IMR-90 (cell line): ENCODE measurements around the gene HOXC12. TPM values are rescaled to one million over a fixed set of nuclear protein-coding genes. Genes with fewer than 3 reads are reported as not detected.

Experiments used
- ATAC-seq: fragments of 200-7000 bp; cut with Tn5 transposase; 2 replicates; pipeline ENCODE4 v1.9.1; 2020; ENCODE audit warnings: low read depth, mild to moderate bottlenecking, moderate library complexity
- BruUV-seq: library from RNA; stranded (reverse); fragments of 400-500 nt; replicated peaks from 2 replicates; lab custom pipeline; 2021; lab: Mats Ljungman, UMichigan
- CTCF ChIA-PET: fragments of 300-600 bp; formaldehyde crosslinking; extraction: SDS; loops from one replicate; lab custom pipeline; 2021; ENCODE audit warnings: antibody characterized with exemption; lab: Yijun Ruan, JAX
- POLR2A ChIA-PET: fragments of 300-600 bp; sonication (Branson Sonifier 250); formaldehyde crosslinking; loops from one replicate; lab custom pipeline; 2022; ENCODE audit warnings: antibody characterized with exemption; ENCODE audit not compliant: unreplicated experiment; lab: Charles Lee
- DNase-seq: peaks from one replicate; pipeline ENCODE4 v3.0.0; 2013
- H2AFZ ChIP-seq: replicated peaks from 2 replicates; pipeline ENCODE3; 2013; ENCODE audit warnings: low read length, mild to moderate bottlenecking; ENCODE audit not compliant: poor library complexity
- H2AK5ac ChIP-seq: 2 replicates; pipeline ENCODE4 v1.6.1; 2013; ENCODE audit warnings: low read depth, low read length, inconsistent platforms
- H2AK9ac ChIP-seq: replicated peaks from 2 replicates; pipeline ENCODE3; 2013; ENCODE audit warnings: mild to moderate bottlenecking, low read depth, low read length, moderate library complexity; ENCODE audit not compliant: poor library complexity
- H2BK120ac ChIP-seq: 2 replicates; pipeline ENCODE4 v1.6.1; 2013; ENCODE audit warnings: low read depth, low read length, inconsistent platforms
- H2BK15ac ChIP-seq: 3 replicates; pipeline ENCODE4 v1.6.1; 2013; ENCODE audit warnings: low read depth, low read length, inconsistent platforms
- H2BK20ac ChIP-seq: 2 replicates; pipeline ENCODE4 v1.6.1; 2013; ENCODE audit warnings: low read depth, mild to moderate bottlenecking, inconsistent platforms, low read length, moderate library complexity
- H2BK5ac ChIP-seq: 2 replicates; pipeline ENCODE4 v1.6.1; 2013; ENCODE audit warnings: mild to moderate bottlenecking, low read depth, low read length, inconsistent platforms; ENCODE audit not compliant: poor library complexity, severe bottlenecking
- H3K14ac ChIP-seq: replicated peaks from 2 replicates; pipeline ENCODE4 v1.6.1; 2013; ENCODE audit warnings: low read depth, low read length, inconsistent platforms
- H3K18ac ChIP-seq: 2 replicates; pipeline ENCODE4 v1.6.1; 2013; ENCODE audit warnings: low read depth, low read length, control low read depth
- H3K23ac ChIP-seq: 2 replicates; pipeline ENCODE4 v1.6.1; 2013; ENCODE audit warnings: low read depth, low read length, inconsistent platforms
- H3K27ac ChIP-seq: 2 replicates; pipeline ENCODE4 v1.5.1; 2013; ENCODE audit warnings: mild to moderate bottlenecking, control low read depth, low read length; ENCODE audit not compliant: insufficient read depth
- H3K27me3 ChIP-seq: 2 replicates; pipeline ENCODE4 v1.6.1; 2013; ENCODE audit warnings: low read length; ENCODE audit not compliant: control insufficient read depth, insufficient read depth
- H3K36me3 ChIP-seq: 2 replicates; pipeline ENCODE4 v1.6.1; 2013; ENCODE audit warnings: low read length, mixed read lengths; ENCODE audit not compliant: control insufficient read depth, insufficient read depth
- H3K4ac ChIP-seq: 2 replicates; pipeline ENCODE4 v1.6.1; 2013; ENCODE audit warnings: low read depth, low read length, inconsistent platforms
- H3K4me1 ChIP-seq: 2 replicates; pipeline ENCODE4 v1.6.1; 2013; ENCODE audit warnings: low read length, mixed read lengths; ENCODE audit not compliant: control insufficient read depth, insufficient read depth
- H3K4me2 ChIP-seq: 2 replicates; pipeline ENCODE4 v1.6.1; 2013; ENCODE audit warnings: low read depth, mild to moderate bottlenecking, control low read depth, low read length, moderate library complexity
- H3K4me3 ChIP-seq: 2 replicates; pipeline ENCODE4 v1.5.1; 2013; ENCODE audit warnings: low read depth, mild to moderate bottlenecking, control low read depth, low read length, moderate library complexity; ENCODE audit not compliant: insufficient read depth
- H3K56ac ChIP-seq: 2 replicates; pipeline ENCODE4 v1.6.1; 2013; ENCODE audit warnings: low read length, inconsistent platforms; ENCODE audit not compliant: insufficient read depth; ENCODE audit errors: extremely low read depth
- H3K79me1 ChIP-seq, 2 experiments: 2 replicates each; pipeline ENCODE4 v1.6.1; 2013; ENCODE audit warnings: low read length in 2 of 2, inconsistent platforms in 1 of 2, low read depth in 1 of 2
- H3K9ac ChIP-seq: 2 replicates; pipeline ENCODE4 v1.6.1; 2013; ENCODE audit warnings: low read depth, low read length, control low read depth
- H3K9me1 ChIP-seq: 2 replicates; pipeline ENCODE4 v1.6.1; 2013; ENCODE audit warnings: low read length, inconsistent platforms; ENCODE audit not compliant: insufficient read depth
- H3K9me3 ChIP-seq: 2 replicates; pipeline ENCODE4 v1.6.1; 2013; ENCODE audit warnings: low read length; ENCODE audit not compliant: control insufficient read depth, insufficient read depth
- H4K20me1 ChIP-seq: 2 replicates; pipeline ENCODE4 v1.6.1; 2013; ENCODE audit warnings: low read length, inconsistent platforms; ENCODE audit not compliant: insufficient read depth
- H4K5ac ChIP-seq: 2 replicates; pipeline ENCODE4 v1.6.1; 2013; ENCODE audit warnings: mild to moderate bottlenecking, low read depth, low read length, control low read depth
- H4K8ac ChIP-seq, 2 experiments: 2 replicates each; pipeline ENCODE4 v1.6.1; 2013; ENCODE audit warnings: low read depth in 2 of 2, low read length in 2 of 2, control low read depth in 1 of 2, inconsistent platforms in 1 of 2
- H4K91ac ChIP-seq: 2 replicates; pipeline ENCODE4 v1.6.1; 2013; ENCODE audit warnings: low read depth, low read length, inconsistent platforms; ENCODE audit not compliant: insufficient read depth
- BHLHE40 ChIP-seq: fragments of 150-350 bp; IDR thresholded peaks from 2 replicates; pipeline ENCODE4 v1.6.1; 2016; ENCODE audit warnings: mild to moderate bottlenecking, low read depth, low read length
- CEBPB ChIP-seq: IDR thresholded peaks from 2 replicates; pipeline ENCODE4 v1.6.1; 2012; ENCODE audit warnings: low read depth, low read length, improper control_type of control experiment
- CHD1 ChIP-seq: IDR thresholded peaks from 2 replicates; pipeline ENCODE4 v1.6.1; 2012; ENCODE audit warnings: low read depth, low read length, improper control_type of control experiment
- FOS ChIP-seq: fragments of 150-350 bp; IDR thresholded peaks from 2 replicates; pipeline ENCODE4 v1.6.1; 2016; ENCODE audit warnings: low read depth, low read length
- MAFK ChIP-seq: IDR thresholded peaks from 2 replicates; pipeline ENCODE4 v1.6.1; 2012; ENCODE audit warnings: low read depth, low read length, improper control_type of control experiment
- MAZ ChIP-seq: IDR thresholded peaks from 2 replicates; pipeline ENCODE4 v1.6.1; 2012; ENCODE audit warnings: low read depth, mild to moderate bottlenecking, low read length, improper control_type of control experiment, moderate library complexity, borderline replicate concordance
- NFE2L2 ChIP-seq: fragments of 150-350 bp; IDR thresholded peaks from 2 replicates; pipeline ENCODE4 v1.6.1; 2016; ENCODE audit warnings: low read depth, mild to moderate bottlenecking, low read length
- POLR2A ChIP-seq: IDR thresholded peaks from 2 replicates; pipeline ENCODE4 v1.6.1; 2012; ENCODE audit warnings: mild to moderate bottlenecking, low read depth, low read length
- RAD21 ChIP-seq: IDR thresholded peaks from 2 replicates; pipeline ENCODE4 v1.6.1; 2012; ENCODE audit warnings: low read length, improper control_type of control experiment
- RFX5 ChIP-seq: IDR thresholded peaks from 2 replicates; pipeline ENCODE4 v1.8.0; 2012; ENCODE audit warnings: low read depth, mild to moderate bottlenecking, low read length, moderate library complexity
- SMC3 ChIP-seq: fragments of 150-350 bp; IDR thresholded peaks from 2 replicates; pipeline ENCODE4 v1.6.1; 2016; ENCODE audit warnings: low read depth, mild to moderate bottlenecking, antibody characterized with exemption, low read length, moderate library complexity
- WGBS, 2 experiments: methylation state at CpG; one replicate each; pipeline versions ENCODE4 v1.1.5 to v1.1.7; 2013; ENCODE audit warnings: missing lambda C conversion rate in 2 of 2; ENCODE audit not compliant: insufficient read length in 1 of 2; ENCODE audit errors: extremely low coverage in 2 of 2; 5-methylcytosine and 5-hydroxymethylcytosine counted together
- dilution Hi-C: fragments of 300-500 bp; cut with HindIII; formaldehyde crosslinking; loops from one replicate; pipeline ENCODE4 v1.14.3; 2018; ENCODE audit warnings: low sequenced_read_pairs; ENCODE audit not compliant: unreplicated experiment
- in situ Hi-C: fragments of 300-500 bp; cut with MboI; formaldehyde crosslinking; loops from 3 replicates; pipeline ENCODE4 v1.14.3; 2019; ENCODE audit warnings: low sequenced_read_pairs, inconsistent platforms, mixed read lengths
- intact Hi-C: fragments of 100-400 bp; cut with micrococcal nuclease; formaldehyde crosslinking; loops from 2 replicates; pipeline ENCODE4 v1.10.0; 2022
- polyA plus RNA-seq, 3 experiments: library from polyadenylated mRNA; depleted of rRNA; stranded (reverse); fragments of >200 nt; gene quantifications; 2 replicates each; pipeline ENCODE4 v1.2.3, GENCODE V29; 2012; ENCODE audit warnings: low replicate concordance in 1 of 3
- total RNA-seq: library from RNA; depleted of rRNA; stranded (reverse); fragments of >200 nt; gene quantifications from 2 replicates; pipeline ENCODE4 v1.2.3, GENCODE V29; 2012
- TF ChIP-seq, protein P1 (sequence below): fragments of 150-350 bp; IDR thresholded peaks from 2 replicates; pipeline ENCODE4 v1.6.1; 2017; ENCODE audit warnings: mild to moderate bottlenecking, antibody characterized with exemption, low read length, low read depth
- TF ChIP-seq, protein P2 (sequence below): conservative IDR thresholded peaks from 2 replicates; pipeline ENCODE4 v1.5.1; 2012; ENCODE audit warnings: mild to moderate bottlenecking, low read depth, low read length, improper control_type of control experiment
- TF ChIP-seq, protein P3 (sequence below): fragments of 150-350 bp; IDR thresholded peaks from 2 replicates; pipeline ENCODE4 v1.6.1; 2016; ENCODE audit warnings: low read depth, mild to moderate bottlenecking, low read length, moderate library complexity, borderline replicate concordance

The HOXC12 gene
- total and polyA plus RNA-seq, 2 of the 4 experiments (the other 2 are of a cell fraction) = not detected

DNA sequence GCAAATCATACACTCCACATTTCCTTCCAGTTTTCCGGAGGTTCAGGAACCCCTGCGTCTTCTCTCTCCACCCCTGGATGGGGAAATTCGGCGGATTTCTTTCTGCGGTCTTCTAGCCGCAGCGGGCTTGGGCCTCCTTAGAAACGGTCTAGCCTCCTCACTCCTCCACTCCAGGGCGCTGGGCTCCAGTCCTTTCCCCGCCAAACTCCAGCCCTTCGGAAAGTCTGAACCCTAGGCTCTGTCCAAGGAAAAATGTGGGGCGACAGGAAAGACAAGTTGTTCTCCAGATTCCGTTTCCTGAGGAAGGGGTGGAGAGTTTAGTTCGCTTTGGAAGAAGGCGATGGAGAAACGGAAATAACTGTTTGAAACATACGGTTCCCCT lies 28.9 kb downstream of the HOXC12 start:
- no peaks in the 10 kb centered on the region for H3K79me1 ChIP-seq
- H3K9me3 ChIP-seq = peaks cover 6% of the 10 kb centered on the region
- POLR2A ChIA-PET = no interaction called here
- H3K23ac ChIP-seq = no peak overlapping the region
- no peak overlapping the region for H2BK15ac ChIP-seq
- no peak overlapping the region for H3K14ac ChIP-seq
- DNase-seq (no peak), ATAC-seq (no peak)
- H2AK5ac ChIP-seq = no peak overlapping the region
- no peaks in the 10 kb centered on the region for H3K36me3 ChIP-seq
- H4K5ac ChIP-seq = no peak overlapping the region
- in situ Hi-C loops = no loop called here
- H3K4me1 ChIP-seq = no peaks in the 10 kb centered on the region
- no peak overlapping the region for H3K56ac ChIP-seq
- no peaks in the 10 kb centered on the region for H4K20me1 ChIP-seq
- H2AFZ ChIP-seq = no peak overlapping the region
- H3K27ac ChIP-seq = no peak overlapping the region
- no peaks in the 10 kb centered on the region for H3K9me1 ChIP-seq
- no peak overlapping the region for H3K4me3 ChIP-seq
- no peak overlapping the region for H3K4ac ChIP-seq
- no peak overlapping the region for H3K4me2 ChIP-seq
- no peak overlapping the region for H2BK120ac ChIP-seq
- 0% methylated on average over 2 of the region's 17 CpGs; no CpG with 5 or more reads in 1 of the 2 experiments for WGBS, 2 experiments
- H3K9ac ChIP-seq = no peak overlapping the region
- H2AK9ac ChIP-seq = no peak overlapping the region
- dilution Hi-C loops = no loop called here
- intact Hi-C loops = no loop called here
- H4K8ac ChIP-seq = no peak overlapping the region
- TF ChIP-seq, protein P1, sequence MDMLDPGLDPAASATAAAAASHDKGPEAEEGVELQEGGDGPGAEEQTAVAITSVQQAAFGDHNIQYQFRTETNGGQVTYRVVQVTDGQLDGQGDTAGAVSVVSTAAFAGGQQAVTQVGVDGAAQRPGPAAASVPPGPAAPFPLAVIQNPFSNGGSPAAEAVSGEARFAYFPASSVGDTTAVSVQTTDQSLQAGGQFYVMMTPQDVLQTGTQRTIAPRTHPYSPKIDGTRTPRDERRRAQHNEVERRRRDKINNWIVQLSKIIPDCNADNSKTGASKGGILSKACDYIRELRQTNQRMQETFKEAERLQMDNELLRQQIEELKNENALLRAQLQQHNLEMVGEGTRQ = no peak
- TF ChIP-seq FOS = no peak
- no peak for TF ChIP-seq RFX5
- no peak for TF ChIP-seq MAZ
- no peak for TF ChIP-seq SMC3
- TF ChIP-seq CEBPB = no peak
- no peak for TF ChIP-seq BHLHE40
- TF ChIP-seq NFE2L2 = no peak
- TF ChIP-seq MAFK = no peak
- no peak for TF ChIP-seq RAD21
- TF ChIP-seq, protein P2, sequence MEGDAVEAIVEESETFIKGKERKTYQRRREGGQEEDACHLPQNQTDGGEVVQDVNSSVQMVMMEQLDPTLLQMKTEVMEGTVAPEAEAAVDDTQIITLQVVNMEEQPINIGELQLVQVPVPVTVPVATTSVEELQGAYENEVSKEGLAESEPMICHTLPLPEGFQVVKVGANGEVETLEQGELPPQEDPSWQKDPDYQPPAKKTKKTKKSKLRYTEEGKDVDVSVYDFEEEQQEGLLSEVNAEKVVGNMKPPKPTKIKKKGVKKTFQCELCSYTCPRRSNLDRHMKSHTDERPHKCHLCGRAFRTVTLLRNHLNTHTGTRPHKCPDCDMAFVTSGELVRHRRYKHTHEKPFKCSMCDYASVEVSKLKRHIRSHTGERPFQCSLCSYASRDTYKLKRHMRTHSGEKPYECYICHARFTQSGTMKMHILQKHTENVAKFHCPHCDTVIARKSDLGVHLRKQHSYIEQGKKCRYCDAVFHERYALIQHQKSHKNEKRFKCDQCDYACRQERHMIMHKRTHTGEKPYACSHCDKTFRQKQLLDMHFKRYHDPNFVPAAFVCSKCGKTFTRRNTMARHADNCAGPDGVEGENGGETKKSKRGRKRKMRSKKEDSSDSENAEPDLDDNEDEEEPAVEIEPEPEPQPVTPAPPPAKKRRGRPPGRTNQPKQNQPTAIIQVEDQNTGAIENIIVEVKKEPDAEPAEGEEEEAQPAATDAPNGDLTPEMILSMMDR = no peak
- TF ChIP-seq POLR2A = no peak
- TF ChIP-seq CHD1 = no peak
- TF ChIP-seq, protein P3, sequence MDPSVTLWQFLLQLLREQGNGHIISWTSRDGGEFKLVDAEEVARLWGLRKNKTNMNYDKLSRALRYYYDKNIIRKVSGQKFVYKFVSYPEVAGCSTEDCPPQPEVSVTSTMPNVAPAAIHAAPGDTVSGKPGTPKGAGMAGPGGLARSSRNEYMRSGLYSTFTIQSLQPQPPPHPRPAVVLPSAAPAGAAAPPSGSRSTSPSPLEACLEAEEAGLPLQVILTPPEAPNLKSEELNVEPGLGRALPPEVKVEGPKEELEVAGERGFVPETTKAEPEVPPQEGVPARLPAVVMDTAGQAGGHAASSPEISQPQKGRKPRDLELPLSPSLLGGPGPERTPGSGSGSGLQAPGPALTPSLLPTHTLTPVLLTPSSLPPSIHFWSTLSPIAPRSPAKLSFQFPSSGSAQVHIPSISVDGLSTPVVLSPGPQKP = no peak
- H2BK5ac ChIP-seq = no peak overlapping the region
- CTCF ChIA-PET = no interaction called here
- H3K27me3 ChIP-seq = peaks cover 95% of the 10 kb centered on the region
- H4K91ac ChIP-seq = no peak overlapping the region
- BruUV-seq = no TSS peak
- H3K18ac ChIP-seq = no peak overlapping the region
- H2BK20ac ChIP-seq = no peak overlapping the region
